Progenitor cell of endocrine pancreas (in vitro differentiated cells): Measurements from ENCODE around the gene LMAN2. TPM values are rescaled to one million over a fixed set of nuclear protein-coding genes. Genes with fewer than 3 reads are reported as not detected.

Source experiments
- DNase-seq: peaks from one replicate; pipeline ENCODE4 v3.0.0; 2021; ENCODE audit warnings: low spot score; ENCODE audit not compliant: unreplicated experiment
- H3K27ac Mint-ChIP-seq: 2 replicates; pipeline ENCODE4 v1.8.0; 2021; ENCODE audit warnings: mild to moderate bottlenecking, moderate library complexity, mixed read lengths
- H3K27me3 Mint-ChIP-seq: 2 replicates; pipeline ENCODE4 v1.8.0; 2021; ENCODE audit warnings: mixed read lengths
- H3K36me3 Mint-ChIP-seq: 2 replicates; pipeline ENCODE4 v1.8.0; 2022; ENCODE audit warnings: mixed read lengths; ENCODE audit not compliant: insufficient read depth
- H3K4me1 Mint-ChIP-seq: 2 replicates; pipeline ENCODE4 v1.8.0; 2021; ENCODE audit warnings: low read depth, mixed read lengths
- H3K4me3 Mint-ChIP-seq: 2 replicates; pipeline ENCODE4 v1.8.0; 2021; ENCODE audit warnings: low read depth, mild to moderate bottlenecking, moderate library complexity, mixed read lengths
- H3K9me3 Mint-ChIP-seq: 2 replicates; pipeline ENCODE4 v1.8.0; 2021; ENCODE audit warnings: low read depth, mixed read lengths
- total RNA-seq: library from RNA; stranded (reverse); gene quantifications from 2 replicates; pipeline ENCODE4 v1.2.1, GENCODE V29; 2021
- TF ChIP-seq, protein P1 (sequence below): fragments of 200-600 bp; sonication (generic); IDR thresholded peaks from one replicate; pipeline ENCODE4 v1.5.0; 2021; ENCODE audit warnings: antibody characterized with exemption, mild to moderate bottlenecking; ENCODE audit not compliant: unreplicated experiment

Gene LMAN2
- total RNA-seq, 1 donor from 2014 or later: 111 TPM

DNA sequence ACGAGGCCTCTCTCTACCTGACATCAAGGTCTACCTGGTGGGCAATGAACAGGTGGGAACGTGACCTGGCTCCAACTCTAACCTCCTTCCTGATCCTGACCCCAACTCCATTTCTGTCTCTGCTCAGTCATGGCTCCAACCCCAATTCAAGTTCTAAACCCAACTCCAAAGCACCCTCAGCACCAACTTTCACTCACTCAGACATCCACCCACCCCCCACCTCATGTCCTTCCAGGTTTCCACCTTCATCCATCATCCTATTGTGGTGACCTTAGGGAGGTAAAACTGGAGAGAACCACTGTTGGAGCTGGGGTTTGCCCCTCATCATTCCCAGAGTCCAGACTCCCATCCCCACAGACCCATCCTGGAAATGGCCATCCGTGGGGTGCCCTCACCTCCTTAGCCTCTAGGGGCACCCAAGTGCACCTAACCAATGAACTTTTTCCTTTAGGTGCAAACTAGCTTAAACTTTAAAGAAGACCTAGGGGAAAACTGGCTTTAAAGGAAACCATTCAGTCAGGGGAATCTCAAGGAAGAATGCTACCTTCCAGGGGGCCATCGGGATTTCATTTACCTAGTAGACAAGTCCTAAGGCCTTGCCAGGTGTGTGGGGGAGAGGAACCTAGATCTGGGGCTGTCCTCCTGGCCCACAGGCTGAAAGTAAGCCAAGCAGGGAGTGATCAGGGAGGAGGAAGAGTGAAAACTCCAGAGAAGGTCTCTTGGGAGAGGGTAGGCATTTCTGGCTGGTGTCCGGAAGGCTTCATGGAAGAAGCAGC lies 17.6 kb upstream of the LMAN2 start:
- no peaks in the 10 kb centered on the region for H3K9me3 Mint-ChIP-seq
- TF ChIP-seq, protein P1, sequence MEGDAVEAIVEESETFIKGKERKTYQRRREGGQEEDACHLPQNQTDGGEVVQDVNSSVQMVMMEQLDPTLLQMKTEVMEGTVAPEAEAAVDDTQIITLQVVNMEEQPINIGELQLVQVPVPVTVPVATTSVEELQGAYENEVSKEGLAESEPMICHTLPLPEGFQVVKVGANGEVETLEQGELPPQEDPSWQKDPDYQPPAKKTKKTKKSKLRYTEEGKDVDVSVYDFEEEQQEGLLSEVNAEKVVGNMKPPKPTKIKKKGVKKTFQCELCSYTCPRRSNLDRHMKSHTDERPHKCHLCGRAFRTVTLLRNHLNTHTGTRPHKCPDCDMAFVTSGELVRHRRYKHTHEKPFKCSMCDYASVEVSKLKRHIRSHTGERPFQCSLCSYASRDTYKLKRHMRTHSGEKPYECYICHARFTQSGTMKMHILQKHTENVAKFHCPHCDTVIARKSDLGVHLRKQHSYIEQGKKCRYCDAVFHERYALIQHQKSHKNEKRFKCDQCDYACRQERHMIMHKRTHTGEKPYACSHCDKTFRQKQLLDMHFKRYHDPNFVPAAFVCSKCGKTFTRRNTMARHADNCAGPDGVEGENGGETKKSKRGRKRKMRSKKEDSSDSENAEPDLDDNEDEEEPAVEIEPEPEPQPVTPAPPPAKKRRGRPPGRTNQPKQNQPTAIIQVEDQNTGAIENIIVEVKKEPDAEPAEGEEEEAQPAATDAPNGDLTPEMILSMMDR: peak; percentile 59
- H3K27me3 Mint-ChIP-seq: peaks cover 11% of the 10 kb centered on the region
- peaks cover 13% of the 10 kb centered on the region for H3K4me1 Mint-ChIP-seq
- H3K4me3 Mint-ChIP-seq: peak overlapping the region; percentile 25
- H3K27ac Mint-ChIP-seq: no peak overlapping the region
- no peaks in the 10 kb centered on the region for H3K36me3 Mint-ChIP-seq
- DNase-seq: no peak

DNA sequence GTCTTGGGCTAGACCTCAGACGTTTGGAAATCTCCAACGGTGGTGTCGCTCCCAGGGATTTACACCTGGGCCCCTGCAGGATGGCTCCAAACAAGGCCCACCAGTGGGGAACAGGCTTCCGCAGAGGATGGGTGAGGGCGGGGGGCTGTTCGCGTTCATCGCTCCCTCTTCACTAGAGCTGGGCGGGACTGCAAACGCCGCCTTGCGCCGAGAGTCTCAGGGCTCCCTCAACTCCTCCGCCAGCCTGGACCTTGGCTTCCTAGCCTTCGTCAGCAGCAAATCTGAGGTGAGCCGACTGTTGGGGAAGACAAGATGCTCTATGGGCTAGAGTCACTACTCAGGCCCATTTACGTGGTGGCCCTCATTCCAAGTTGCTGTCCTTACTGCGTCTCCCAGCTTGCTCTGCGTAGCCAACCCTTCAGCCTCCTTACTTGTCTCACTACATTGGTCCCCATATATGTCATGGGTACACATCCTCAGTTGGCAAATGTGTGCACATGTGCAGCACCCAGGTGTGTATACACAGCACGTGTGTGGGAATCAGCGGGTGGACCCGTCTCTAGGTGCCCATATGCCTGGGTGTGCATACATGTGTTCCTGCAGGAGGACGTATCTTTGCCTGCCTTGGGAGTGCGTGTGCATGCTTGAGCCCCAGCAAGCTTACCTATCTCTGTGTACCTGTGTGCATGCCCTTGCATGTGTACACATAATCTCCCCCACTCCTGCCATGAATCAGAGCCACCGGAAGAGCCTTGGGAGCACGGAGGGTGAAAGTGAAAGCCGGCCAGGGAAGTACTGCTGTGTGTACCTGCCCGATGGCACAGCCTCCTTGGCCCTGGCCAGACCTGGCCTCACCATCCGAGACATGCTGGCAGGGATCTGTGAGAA lies 16.8 kb upstream of the LMAN2 start:
- peaks cover 11% of the 10 kb centered on the region for H3K27me3 Mint-ChIP-seq
- no peak for DNase-seq
- H3K9me3 Mint-ChIP-seq: no peaks in the 10 kb centered on the region
- TF ChIP-seq, protein P1: no peak
- H3K27ac Mint-ChIP-seq: no peak overlapping the region
- peaks cover 13% of the 10 kb centered on the region for H3K4me1 Mint-ChIP-seq
- H3K36me3 Mint-ChIP-seq: no peaks in the 10 kb centered on the region
- H3K4me3 Mint-ChIP-seq: no peak overlapping the region

DNA sequence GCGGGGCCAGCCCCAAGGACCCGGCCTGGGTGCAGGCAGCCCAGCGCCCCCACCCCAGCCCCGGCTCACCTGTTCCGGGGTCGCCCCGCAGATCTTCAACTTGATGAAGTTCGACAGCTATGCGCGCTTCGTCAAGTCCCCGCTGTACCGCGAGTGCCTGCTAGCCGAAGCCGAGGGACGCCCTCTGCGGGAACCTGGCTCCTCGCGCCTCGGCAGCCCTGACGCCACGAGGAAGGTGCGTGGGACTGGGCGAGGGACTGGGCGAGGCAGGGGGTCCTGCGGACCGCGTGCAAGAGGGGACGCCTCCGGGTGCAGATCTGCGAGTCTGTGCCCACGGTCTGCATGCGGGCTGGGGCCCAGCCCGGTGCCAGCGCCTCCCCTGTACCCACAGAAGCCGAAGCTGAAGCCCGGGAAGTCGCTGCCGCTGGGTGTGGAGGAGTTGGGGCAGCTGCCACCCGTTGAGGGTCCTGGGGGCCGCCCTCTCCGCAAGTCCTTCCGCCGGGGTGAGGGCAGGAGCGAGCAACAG lies 15.9 kb upstream of the LMAN2 start:
- Mint-ChIP-seq H3K36me3 (no peaks in the 10 kb centered on the region), H3K9me3 (no peaks in the 10 kb centered on the region), H3K4me3 (peak overlapping the region; percentile 46), H3K27me3 (peaks cover 11% of the 10 kb centered on the region), H3K4me1 (peaks cover 15% of the 10 kb centered on the region), H3K27ac (no peak overlapping the region)
- no peak for DNase-seq
- TF ChIP-seq, protein P1: no peak

DNA sequence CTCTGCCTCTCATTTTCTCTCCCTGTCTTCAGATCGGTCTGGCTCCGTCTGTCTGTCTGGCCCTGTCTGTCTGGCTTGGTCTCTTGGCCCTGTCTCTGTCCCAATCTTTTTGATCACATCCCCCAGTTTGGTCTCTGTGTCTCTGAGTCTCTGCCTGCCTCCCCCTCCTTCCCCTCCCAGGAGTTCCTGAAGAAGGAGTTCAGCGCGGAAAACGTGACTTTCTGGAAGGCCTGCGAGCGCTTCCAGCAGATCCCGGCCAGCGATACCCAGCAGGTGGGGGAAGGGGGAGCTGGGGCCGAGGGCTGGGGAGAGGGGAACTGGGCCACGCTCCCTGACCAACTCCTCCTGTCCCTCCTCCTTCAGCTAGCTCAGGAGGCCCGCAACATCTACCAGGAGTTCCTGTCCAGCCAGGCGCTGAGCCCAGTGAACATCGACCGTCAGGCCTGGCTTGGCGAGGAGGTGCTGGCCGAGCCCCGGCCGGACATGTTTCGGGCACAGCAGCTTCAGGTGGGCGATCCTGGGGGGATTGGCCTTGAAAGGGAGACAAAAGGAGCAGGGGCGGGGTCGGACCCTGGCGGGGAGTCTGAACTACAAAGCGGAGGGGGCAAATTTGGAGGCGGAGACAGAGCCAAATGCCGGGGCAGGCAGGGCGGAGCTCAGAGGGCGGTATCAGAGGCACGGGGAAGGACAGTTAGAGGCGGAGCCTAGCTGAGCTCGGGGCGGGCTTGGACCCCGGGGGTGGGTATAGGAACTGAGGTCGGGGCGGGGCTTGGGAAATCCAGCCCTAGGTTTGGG lies 15.3 kb upstream of the LMAN2 start:
- H3K4me1 Mint-ChIP-seq: peaks cover 19% of the 10 kb centered on the region
- TF ChIP-seq, protein P1: no peak

More for the DNA sequence above, 15.3 kb upstream of the LMAN2 start:
- peak; percentile 79 for DNase-seq
- Mint-ChIP-seq H3K27me3 (peaks cover 13% of the 10 kb centered on the region), H3K27ac (peak overlapping the region; percentile 85), H3K36me3 (no peaks in the 10 kb centered on the region), H3K4me3 (peak overlapping the region; percentile 83), H3K9me3 (no peaks in the 10 kb centered on the region)
